KMS-11 (cell line): ENCODE results near the gene UBE4B.
A peak's percentile ranks its signal among the peaks of the same experiment; 100 is the strongest.

ENCODE experiments used
- H2AFZ ChIP-seq: fragments of 200-600 bp; sonication (generic); 2 replicates; pipeline ENCODE4 v1.6.1; 2016; ENCODE audit warnings: antibody characterized with exemption, mixed run types, low read depth
- H3K27ac ChIP-seq: fragments of 200-600 bp; sonication (generic); 2 replicates; pipeline ENCODE4 v1.6.1; 2016; ENCODE audit warnings: mild to moderate bottlenecking, mixed run types
- H3K27me3 ChIP-seq: fragments of 200-600 bp; sonication (generic); 2 replicates; pipeline ENCODE4 v1.6.1; 2017; ENCODE audit warnings: mild to moderate bottlenecking, low read depth, mixed run types, moderate library complexity; ENCODE audit not compliant: insufficient read depth
- H3K36me3 ChIP-seq: fragments of 200-600 bp; sonication (generic); 2 replicates; pipeline ENCODE4 v1.6.1; 2017; ENCODE audit warnings: mild to moderate bottlenecking, mixed run types; ENCODE audit not compliant: insufficient read depth
- H3K4me1 ChIP-seq: fragments of 200-600 bp; sonication (generic); 2 replicates; pipeline ENCODE4 v1.6.1; 2016; ENCODE audit warnings: mild to moderate bottlenecking, low read depth, mixed run types; ENCODE audit not compliant: poor library complexity, severe bottlenecking
- H3K4me2 ChIP-seq: fragments of 200-600 bp; sonication (generic); 2 replicates; pipeline ENCODE4 v1.7.0; 2016; ENCODE audit warnings: mild to moderate bottlenecking, mixed run types
- H3K4me3 ChIP-seq: fragments of 200-600 bp; sonication (generic); IDR thresholded peaks from 2 replicates; pipeline ENCODE4 v1.6.1; 2017; ENCODE audit warnings: low read depth, low read length, mixed read lengths; ENCODE audit not compliant: insufficient read depth
- H3K79me2 ChIP-seq: fragments of 200-600 bp; sonication (generic); 2 replicates; pipeline ENCODE4 v1.6.1; 2016; ENCODE audit warnings: low read depth, mixed run types; ENCODE audit not compliant: insufficient read depth
- H3K9ac ChIP-seq: fragments of 200-600 bp; sonication (generic); 2 replicates; pipeline ENCODE4 v1.6.1; 2016; ENCODE audit warnings: mild to moderate bottlenecking, mixed run types
- H4K20me1 ChIP-seq: fragments of 200-600 bp; sonication (generic); 2 replicates; pipeline ENCODE4 v1.6.1; 2016; ENCODE audit warnings: mild to moderate bottlenecking, mixed run types; ENCODE audit not compliant: insufficient read depth
- CTCF ChIP-seq: fragments of 200-600 bp; sonication (generic); conservative IDR thresholded peaks from 2 replicates; pipeline ENCODE4 v1.6.1; 2017; ENCODE audit warnings: low read depth, mild to moderate bottlenecking, antibody characterized with exemption, low read length, moderate library complexity, mixed read lengths

Gene UBE4B

DNA sequence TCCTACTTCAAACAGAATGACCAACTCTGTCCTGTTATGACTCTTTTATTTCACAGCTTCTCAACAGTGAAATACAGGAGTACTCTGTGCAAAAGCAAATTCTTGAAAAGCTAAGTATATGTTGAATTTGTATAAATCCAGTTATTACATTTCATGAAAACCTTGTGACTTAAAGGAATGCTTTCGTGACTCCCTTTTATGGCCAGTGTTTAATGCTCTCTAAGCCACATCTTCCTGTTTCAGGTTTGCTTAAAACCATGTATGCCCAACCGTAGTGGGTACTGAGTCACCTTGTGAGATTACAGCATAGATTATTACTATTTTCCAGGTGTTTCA lies 137.4 kb downstream of the UBE4B start:
- peak overlapping the region; percentile 4; the same call in 1 of the 2 replicates for H3K4me2 ChIP-seq

GRCh38 chr1:10171105-10171767 lies 138.5 kb downstream of the UBE4B start:
- H3K9ac ChIP-seq: no peak overlapping the region
- no peak overlapping the region; the same call in 1 of the 2 replicates for H3K27ac ChIP-seq
- no peak overlapping the region for H3K4me3 ChIP-seq
- no peak overlapping the region for H3K4me2 ChIP-seq
- no peak overlapping the region for H2AFZ ChIP-seq
- peaks cover 28% of the 10 kb centered on the region for H3K4me1 ChIP-seq
- H3K36me3 ChIP-seq: no peaks in the 10 kb centered on the region
- no peaks in the 10 kb centered on the region for H3K27me3 ChIP-seq
- no peaks in the 10 kb centered on the region for H4K20me1 ChIP-seq
- TF ChIP-seq CTCF: no peak
- H3K79me2 ChIP-seq: no peaks in the 10 kb centered on the region

More for the DNA sequence above, 137.4 kb downstream of the UBE4B start:
- H3K27ac ChIP-seq: peak overlapping the region; percentile 37; the same call in 1 of the 2 replicates
- H4K20me1 ChIP-seq: no peaks in the 10 kb centered on the region
- no peak overlapping the region for H3K4me3 ChIP-seq
- no peaks in the 10 kb centered on the region for H3K27me3 ChIP-seq
- H3K9ac ChIP-seq: no peak overlapping the region
- H2AFZ ChIP-seq: no peak overlapping the region
- peaks cover 28% of the 10 kb centered on the region for H3K4me1 ChIP-seq
- H3K79me2 ChIP-seq: no peaks in the 10 kb centered on the region
- no peak for TF ChIP-seq CTCF
- H3K36me3 ChIP-seq: no peaks in the 10 kb centered on the region

DNA sequence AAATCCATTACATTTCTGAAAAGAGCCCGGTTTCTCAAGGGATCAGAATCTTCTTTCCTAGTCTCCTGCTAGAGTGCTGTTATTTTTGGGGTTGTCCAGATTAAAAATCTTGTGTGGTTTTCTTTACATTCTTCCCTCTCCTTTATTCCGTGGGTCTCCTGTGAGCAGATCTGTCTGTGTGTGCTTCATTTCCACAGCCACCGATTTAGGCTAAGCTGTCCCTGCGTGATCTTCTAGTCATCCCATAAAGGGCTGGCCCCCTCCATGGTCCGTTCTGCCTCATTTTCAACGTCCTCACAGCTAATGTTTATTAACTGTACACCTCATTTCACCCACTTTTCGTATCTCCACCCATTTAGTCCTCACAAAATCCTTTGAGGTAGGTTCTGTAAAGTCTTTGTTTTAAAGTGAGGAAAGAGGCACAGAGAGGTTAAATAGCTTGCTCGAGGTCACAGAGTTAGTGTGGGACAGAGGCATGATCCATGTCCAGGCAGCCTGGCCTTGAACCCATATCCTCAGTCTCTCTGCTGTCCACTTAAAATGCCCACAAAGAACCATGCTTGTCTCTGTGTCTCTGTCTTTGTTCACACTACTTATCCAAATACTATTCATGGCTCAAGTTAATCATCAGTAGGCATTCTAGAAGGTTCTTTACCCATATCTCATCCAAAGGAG lies 139.4 kb downstream of the UBE4B start:
- Histone ChIP-seq H3K9ac (no peak overlapping the region), H3K36me3 (no peaks in the 10 kb centered on the region), H3K4me1 (peaks cover 28% of the 10 kb centered on the region), H3K27me3 (no peaks in the 10 kb centered on the region), H3K79me2 (no peaks in the 10 kb centered on the region), H4K20me1 (no peaks in the 10 kb centered on the region), H3K4me2 (no peak overlapping the region), H2AFZ (no peak overlapping the region), H3K4me3 (no peak overlapping the region), H3K27ac (no peak overlapping the region)
- TF ChIP-seq CTCF: no peak

DNA sequence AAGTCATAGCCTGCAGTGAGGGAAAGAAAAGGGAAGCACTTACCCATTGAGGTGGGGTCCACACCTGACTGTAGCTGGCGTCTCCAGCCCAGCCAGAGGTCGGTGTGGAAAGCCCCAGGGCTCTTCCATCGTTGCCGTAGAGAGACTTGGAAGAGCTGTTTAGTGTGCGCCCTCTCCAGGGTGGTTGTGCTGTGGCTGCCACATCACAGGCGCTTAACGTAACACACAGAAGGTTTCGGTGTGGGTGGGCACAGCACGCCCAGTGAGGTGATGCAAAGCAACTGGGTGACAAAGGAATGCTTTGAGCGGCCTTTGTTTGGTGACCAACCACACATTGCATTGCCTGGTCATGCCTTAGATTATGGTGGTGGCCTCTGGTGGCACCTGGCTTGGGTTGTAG lies 140.8 kb downstream of the UBE4B start:
- H3K27ac ChIP-seq: no peak overlapping the region
- no peak overlapping the region for H3K9ac ChIP-seq
- no peaks in the 10 kb centered on the region for H4K20me1 ChIP-seq
- TF ChIP-seq CTCF: no peak
- H3K4me1 ChIP-seq: peaks cover 26% of the 10 kb centered on the region
- no peak overlapping the region for H3K4me2 ChIP-seq
- H2AFZ ChIP-seq: no peak overlapping the region
- H3K79me2 ChIP-seq: no peaks in the 10 kb centered on the region
- H3K27me3 ChIP-seq: no peaks in the 10 kb centered on the region
- H3K4me3 ChIP-seq: no peak overlapping the region
- H3K36me3 ChIP-seq: no peaks in the 10 kb centered on the region
